ENCODE data around the gene CD300E.

The CD300E gene

DNA sequence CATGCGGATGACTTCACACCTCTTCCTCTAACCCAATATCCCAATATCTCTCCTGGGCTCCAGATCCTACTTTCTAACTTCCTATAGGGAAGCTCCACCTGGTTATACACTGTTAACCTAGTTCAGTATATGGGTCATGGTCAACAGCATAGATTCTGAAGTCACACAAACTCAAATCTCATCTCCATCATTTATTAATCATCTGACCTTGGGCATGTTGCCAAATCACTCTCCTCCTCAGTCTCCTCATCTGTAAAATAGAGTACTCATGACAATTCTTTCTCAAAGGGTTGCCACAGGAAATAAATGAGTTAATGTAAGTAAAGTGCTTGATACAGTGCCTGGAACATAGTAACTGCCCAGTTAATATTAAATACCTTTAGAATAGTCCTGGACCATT, 593 bp upstream of the CD300E start:
- TF ChIP-seq, protein P1, sequence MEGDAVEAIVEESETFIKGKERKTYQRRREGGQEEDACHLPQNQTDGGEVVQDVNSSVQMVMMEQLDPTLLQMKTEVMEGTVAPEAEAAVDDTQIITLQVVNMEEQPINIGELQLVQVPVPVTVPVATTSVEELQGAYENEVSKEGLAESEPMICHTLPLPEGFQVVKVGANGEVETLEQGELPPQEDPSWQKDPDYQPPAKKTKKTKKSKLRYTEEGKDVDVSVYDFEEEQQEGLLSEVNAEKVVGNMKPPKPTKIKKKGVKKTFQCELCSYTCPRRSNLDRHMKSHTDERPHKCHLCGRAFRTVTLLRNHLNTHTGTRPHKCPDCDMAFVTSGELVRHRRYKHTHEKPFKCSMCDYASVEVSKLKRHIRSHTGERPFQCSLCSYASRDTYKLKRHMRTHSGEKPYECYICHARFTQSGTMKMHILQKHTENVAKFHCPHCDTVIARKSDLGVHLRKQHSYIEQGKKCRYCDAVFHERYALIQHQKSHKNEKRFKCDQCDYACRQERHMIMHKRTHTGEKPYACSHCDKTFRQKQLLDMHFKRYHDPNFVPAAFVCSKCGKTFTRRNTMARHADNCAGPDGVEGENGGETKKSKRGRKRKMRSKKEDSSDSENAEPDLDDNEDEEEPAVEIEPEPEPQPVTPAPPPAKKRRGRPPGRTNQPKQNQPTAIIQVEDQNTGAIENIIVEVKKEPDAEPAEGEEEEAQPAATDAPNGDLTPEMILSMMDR (IDR thresholded peaks at IDR 0.05; ENCODE audit: insufficient read depth, low read depth, low read length, missing control alignments), result no peak
- no peak overlapping the region for H3K4me3 ChIP-seq (ENCODE audit: low read depth, low read length)
- no peak for DNase-seq (ENCODE audit: low read depth)

- TF ChIP-seq, protein P1 (IDR thresholded peaks at IDR 0.05; ENCODE audit: insufficient read depth, low read depth, low read length, missing control alignments), result no peak
- DNase-seq (ENCODE audit: low read depth), result no peak
- no peak overlapping the region for H3K4me3 ChIP-seq (ENCODE audit: low read depth, low read length)
Observed at GRCh38 chr17:74619077-74619673, 4.4 kb downstream of the CD300E start.

DNA sequence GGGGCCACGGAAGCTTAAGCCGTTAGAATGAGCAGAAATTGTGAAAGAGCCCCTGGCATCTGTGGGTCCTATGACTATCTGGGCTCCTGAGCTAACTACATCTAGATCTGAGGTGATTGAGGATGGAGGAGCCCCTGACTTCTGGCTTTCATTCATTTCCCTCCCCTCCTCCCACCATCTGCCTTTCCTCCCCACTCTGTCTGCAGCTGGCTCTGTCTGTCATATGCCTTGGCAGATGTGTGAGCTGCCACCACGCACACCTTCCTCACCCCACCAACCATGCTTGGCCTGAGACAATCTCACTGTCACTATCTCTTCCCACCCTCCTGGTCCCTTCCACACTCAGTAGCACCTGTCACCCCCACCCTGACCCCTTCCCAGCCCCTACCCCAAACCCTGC, 5.1 kb downstream of the CD300E start:
- DNase-seq (ENCODE audit: low read depth), result no peak
- TF ChIP-seq, protein P1 (IDR thresholded peaks at IDR 0.05; ENCODE audit: insufficient read depth, low read depth, low read length, missing control alignments), result no peak
- no peak overlapping the region for H3K4me3 ChIP-seq (ENCODE audit: low read depth, low read length)

GRCh38 chr17:74616696-74617095, 6.8 kb downstream of the CD300E start:
- no peak overlapping the region for H3K4me3 ChIP-seq (ENCODE audit: low read depth, low read length)
- DNase-seq (ENCODE audit: low read depth), result no peak
- TF ChIP-seq, protein P1 (IDR thresholded peaks at IDR 0.05; ENCODE audit: insufficient read depth, low read depth, low read length, missing control alignments), result no peak

GRCh38 chr17:74612046-74612445, 11.5 kb downstream of the CD300E start:
- no peak overlapping the region for H3K4me3 ChIP-seq (ENCODE audit: low read depth, low read length)
- DNase-seq (ENCODE audit: low read depth), result no peak
- TF ChIP-seq, protein P1 (IDR thresholded peaks at IDR 0.05; ENCODE audit: insufficient read depth, low read depth, low read length, missing control alignments), result no peak

- H3K4me3 ChIP-seq (ENCODE audit: low read depth, low read length), result no peak overlapping the region
- DNase-seq (ENCODE audit: low read depth), result peak; percentile 9
- TF ChIP-seq, protein P1 (IDR thresholded peaks at IDR 0.05; ENCODE audit: insufficient read depth, low read depth, low read length, missing control alignments), result no peak
Observed at GRCh38 chr17:74610108-74610507, 13.4 kb downstream of the CD300E start.

DNA sequence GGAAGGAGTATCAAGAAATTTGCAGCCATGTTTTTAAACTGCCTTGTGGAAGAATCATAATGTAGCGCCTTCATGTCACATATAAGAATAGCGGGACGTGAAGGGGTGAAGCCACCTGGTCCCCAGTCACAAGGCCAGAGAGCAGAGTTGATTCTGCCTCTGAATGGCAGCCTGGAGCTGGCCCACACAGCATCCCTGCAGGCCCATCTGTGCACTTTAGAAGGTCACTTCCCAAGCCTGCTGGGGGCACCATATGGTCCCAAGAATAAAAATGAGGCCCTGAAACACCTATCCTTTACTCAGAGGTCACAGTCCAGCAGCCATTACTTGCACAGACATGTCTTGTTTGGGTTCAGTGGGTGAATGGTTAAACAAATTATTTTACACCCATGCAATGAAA, 15.0 kb downstream of the CD300E start:
- TF ChIP-seq, protein P1 (IDR thresholded peaks at IDR 0.05; ENCODE audit: insufficient read depth, low read depth, low read length, missing control alignments), result no peak
- no peak for DNase-seq (ENCODE audit: low read depth)
- no peak overlapping the region for H3K4me3 ChIP-seq (ENCODE audit: low read depth, low read length)
